DOHH2 (cell line): ENCODE results near the gene CNTN3.

Experiments used
- EZH2phosphoT487 ChIP-seq: fragments of 200-600 bp; sonication (generic); IDR thresholded peaks from 2 replicates; pipeline ENCODE4 v1.6.1; 2017; ENCODE audit warnings: borderline replicate concordance, mild to moderate bottlenecking, antibody characterized with exemption, low read length, moderate library complexity, mixed read lengths
- TF ChIP-seq, protein P1 (sequence below): fragments of 200-600 bp; sonication (generic); IDR thresholded peaks from one replicate; pipeline ENCODE4 v1.5.1; 2014; ENCODE audit warnings: antibody characterized with exemption, mild to moderate bottlenecking, low read depth, low read length; ENCODE audit not compliant: poor library complexity, severe bottlenecking

DNA sequence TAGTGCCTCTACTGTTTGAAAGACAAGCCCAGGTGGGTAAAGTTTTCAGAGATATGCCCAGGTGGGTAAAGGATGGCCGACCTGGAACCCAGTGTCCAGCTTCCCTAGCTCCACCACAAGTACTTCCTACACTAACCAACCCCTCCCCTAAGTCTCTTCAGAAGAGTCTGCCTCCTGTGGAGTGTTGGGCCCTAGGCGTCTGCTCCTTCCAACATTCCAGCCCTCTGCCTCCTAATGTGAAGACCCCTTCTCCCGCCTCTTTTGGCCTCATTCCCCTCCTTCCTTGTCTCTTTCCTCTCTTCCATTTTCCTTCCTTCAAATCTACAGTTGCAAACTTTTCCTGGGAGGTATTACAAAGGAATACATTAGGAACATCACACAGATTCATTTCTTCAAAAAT, 38.6 kb downstream of the CNTN3 start:
- TF ChIP-seq EZH2phosphoT487, result no peak
- TF ChIP-seq, protein P1, sequence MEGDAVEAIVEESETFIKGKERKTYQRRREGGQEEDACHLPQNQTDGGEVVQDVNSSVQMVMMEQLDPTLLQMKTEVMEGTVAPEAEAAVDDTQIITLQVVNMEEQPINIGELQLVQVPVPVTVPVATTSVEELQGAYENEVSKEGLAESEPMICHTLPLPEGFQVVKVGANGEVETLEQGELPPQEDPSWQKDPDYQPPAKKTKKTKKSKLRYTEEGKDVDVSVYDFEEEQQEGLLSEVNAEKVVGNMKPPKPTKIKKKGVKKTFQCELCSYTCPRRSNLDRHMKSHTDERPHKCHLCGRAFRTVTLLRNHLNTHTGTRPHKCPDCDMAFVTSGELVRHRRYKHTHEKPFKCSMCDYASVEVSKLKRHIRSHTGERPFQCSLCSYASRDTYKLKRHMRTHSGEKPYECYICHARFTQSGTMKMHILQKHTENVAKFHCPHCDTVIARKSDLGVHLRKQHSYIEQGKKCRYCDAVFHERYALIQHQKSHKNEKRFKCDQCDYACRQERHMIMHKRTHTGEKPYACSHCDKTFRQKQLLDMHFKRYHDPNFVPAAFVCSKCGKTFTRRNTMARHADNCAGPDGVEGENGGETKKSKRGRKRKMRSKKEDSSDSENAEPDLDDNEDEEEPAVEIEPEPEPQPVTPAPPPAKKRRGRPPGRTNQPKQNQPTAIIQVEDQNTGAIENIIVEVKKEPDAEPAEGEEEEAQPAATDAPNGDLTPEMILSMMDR, result no peak
